WTC11 (cell line): ENCODE data around the gene CXorf65.

Experiments
- JAZF1 ChIP-seq: fragments of 250-450 bp; sonication (Bioruptor Pico); IDR thresholded peaks from 2 replicates; pipeline ENCODE4 v1.9.0; 2021; ENCODE audit warnings: moderate library complexity, mild to moderate bottlenecking, inconsistent platforms
- MYBL2 ChIP-seq: sonication (generic); formaldehyde crosslinking; IDR thresholded peaks from 2 replicates; pipeline ENCODE4 v1.8.1; 2023; ENCODE audit warnings: mild to moderate bottlenecking, moderate library complexity, missing genetic modification reagents
- NFYB ChIP-seq: sonication (generic); formaldehyde crosslinking; conservative IDR thresholded peaks from 2 replicates; pipeline ENCODE4 v1.8.0; 2022; ENCODE audit warnings: low read depth, missing genetic modification reagents
- NR1H2 ChIP-seq: sonication (generic); formaldehyde crosslinking; IDR thresholded peaks from 2 replicates; pipeline ENCODE4 v1.9.0; 2021; ENCODE audit warnings: mild to moderate bottlenecking, moderate library complexity, missing genetic modification reagents
- SMAD4 ChIP-seq: sonication (generic); formaldehyde crosslinking; IDR thresholded peaks from 2 replicates; pipeline ENCODE4 v1.8.0; 2022; ENCODE audit warnings: mild to moderate bottlenecking, missing genetic modification reagents
- ZNF232 ChIP-seq: sonication (generic); formaldehyde crosslinking; IDR thresholded peaks from 2 replicates; pipeline ENCODE4 v1.8.0; 2022; ENCODE audit warnings: mild to moderate bottlenecking, missing genetic modification reagents
- TF ChIP-seq, protein P1 (sequence below): fragments of 200-600 bp; IDR thresholded peaks from 2 replicates; pipeline ENCODE4 v1.8.0; 2022; ENCODE audit warnings: antibody characterized with exemption
- TF ChIP-seq, protein P2 (sequence below): sonication (generic); formaldehyde crosslinking; IDR thresholded peaks from 2 replicates; pipeline ENCODE4 v1.8.0; 2022; ENCODE audit warnings: mild to moderate bottlenecking, missing genetic modification reagents
- TF ChIP-seq, protein P3 (sequence below): sonication (generic); formaldehyde crosslinking; IDR thresholded peaks from 2 replicates; pipeline ENCODE4 v1.8.1; 2022; ENCODE audit warnings: low read depth, mild to moderate bottlenecking, moderate library complexity, missing genetic modification reagents, borderline replicate concordance
- TF ChIP-seq, protein P4 (sequence below): sonication (generic); formaldehyde crosslinking; conservative IDR thresholded peaks from 2 replicates; pipeline ENCODE4 v1.8.1; 2023; ENCODE audit warnings: mild to moderate bottlenecking, low read depth, missing genetic modification reagents, moderate library complexity

DNA sequence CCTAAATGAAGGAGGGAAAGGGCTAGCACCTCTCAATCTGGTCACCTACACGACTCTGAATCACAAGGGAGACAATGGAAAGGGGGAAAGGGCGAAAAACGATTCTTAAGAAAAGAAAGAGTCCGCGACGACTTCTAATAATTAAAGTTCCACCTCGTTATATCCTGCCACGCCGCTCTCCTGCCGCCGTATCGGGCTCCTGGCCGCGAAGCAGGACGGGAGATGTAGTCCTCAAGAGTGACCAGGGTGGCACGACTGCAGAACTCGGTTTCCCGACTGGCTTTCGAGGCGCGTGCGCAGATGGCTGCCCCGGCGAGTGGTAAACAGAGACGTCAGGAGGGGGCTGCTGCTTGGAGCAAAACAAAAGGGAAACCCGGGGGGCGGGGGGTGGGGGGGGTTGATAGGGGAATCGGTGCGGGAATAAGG is 11.0 kb downstream of the CXorf65 start, which contains the start of gene FOXO4:
- TF ChIP-seq, protein P1, sequence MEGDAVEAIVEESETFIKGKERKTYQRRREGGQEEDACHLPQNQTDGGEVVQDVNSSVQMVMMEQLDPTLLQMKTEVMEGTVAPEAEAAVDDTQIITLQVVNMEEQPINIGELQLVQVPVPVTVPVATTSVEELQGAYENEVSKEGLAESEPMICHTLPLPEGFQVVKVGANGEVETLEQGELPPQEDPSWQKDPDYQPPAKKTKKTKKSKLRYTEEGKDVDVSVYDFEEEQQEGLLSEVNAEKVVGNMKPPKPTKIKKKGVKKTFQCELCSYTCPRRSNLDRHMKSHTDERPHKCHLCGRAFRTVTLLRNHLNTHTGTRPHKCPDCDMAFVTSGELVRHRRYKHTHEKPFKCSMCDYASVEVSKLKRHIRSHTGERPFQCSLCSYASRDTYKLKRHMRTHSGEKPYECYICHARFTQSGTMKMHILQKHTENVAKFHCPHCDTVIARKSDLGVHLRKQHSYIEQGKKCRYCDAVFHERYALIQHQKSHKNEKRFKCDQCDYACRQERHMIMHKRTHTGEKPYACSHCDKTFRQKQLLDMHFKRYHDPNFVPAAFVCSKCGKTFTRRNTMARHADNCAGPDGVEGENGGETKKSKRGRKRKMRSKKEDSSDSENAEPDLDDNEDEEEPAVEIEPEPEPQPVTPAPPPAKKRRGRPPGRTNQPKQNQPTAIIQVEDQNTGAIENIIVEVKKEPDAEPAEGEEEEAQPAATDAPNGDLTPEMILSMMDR, result no peak
- TF ChIP-seq, protein P2, sequence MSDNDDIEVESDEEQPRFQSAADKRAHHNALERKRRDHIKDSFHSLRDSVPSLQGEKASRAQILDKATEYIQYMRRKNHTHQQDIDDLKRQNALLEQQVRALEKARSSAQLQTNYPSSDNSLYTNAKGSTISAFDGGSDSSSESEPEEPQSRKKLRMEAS (CRISPR knock-in tag), result no peak; the same call in 1 of the 2 replicates
- TF ChIP-seq NFYB (CRISPR knock-in tag), result no peak
- TF ChIP-seq MYBL2 (CRISPR knock-in tag), result no peak
- TF ChIP-seq JAZF1 (CRISPR knock-in tag), result no peak
- no peak for TF ChIP-seq NR1H2 (CRISPR knock-in tag)
- TF ChIP-seq, protein P3, sequence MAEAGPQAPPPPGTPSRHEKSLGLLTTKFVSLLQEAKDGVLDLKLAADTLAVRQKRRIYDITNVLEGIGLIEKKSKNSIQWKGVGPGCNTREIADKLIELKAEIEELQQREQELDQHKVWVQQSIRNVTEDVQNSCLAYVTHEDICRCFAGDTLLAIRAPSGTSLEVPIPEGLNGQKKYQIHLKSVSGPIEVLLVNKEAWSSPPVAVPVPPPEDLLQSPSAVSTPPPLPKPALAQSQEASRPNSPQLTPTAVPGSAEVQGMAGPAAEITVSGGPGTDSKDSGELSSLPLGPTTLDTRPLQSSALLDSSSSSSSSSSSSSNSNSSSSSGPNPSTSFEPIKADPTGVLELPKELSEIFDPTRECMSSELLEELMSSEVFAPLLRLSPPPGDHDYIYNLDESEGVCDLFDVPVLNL (CRISPR knock-in tag), result no peak
- TF ChIP-seq, protein P4, sequence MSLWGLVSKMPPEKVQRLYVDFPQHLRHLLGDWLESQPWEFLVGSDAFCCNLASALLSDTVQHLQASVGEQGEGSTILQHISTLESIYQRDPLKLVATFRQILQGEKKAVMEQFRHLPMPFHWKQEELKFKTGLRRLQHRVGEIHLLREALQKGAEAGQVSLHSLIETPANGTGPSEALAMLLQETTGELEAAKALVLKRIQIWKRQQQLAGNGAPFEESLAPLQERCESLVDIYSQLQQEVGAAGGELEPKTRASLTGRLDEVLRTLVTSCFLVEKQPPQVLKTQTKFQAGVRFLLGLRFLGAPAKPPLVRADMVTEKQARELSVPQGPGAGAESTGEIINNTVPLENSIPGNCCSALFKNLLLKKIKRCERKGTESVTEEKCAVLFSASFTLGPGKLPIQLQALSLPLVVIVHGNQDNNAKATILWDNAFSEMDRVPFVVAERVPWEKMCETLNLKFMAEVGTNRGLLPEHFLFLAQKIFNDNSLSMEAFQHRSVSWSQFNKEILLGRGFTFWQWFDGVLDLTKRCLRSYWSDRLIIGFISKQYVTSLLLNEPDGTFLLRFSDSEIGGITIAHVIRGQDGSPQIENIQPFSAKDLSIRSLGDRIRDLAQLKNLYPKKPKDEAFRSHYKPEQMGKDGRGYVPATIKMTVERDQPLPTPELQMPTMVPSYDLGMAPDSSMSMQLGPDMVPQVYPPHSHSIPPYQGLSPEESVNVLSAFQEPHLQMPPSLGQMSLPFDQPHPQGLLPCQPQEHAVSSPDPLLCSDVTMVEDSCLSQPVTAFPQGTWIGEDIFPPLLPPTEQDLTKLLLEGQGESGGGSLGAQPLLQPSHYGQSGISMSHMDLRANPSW, result no peak
- TF ChIP-seq SMAD4, result no peak
- TF ChIP-seq ZNF232, result no peak
